Right lobe of liver (tissue), 6 donors: ENCODE results near the gene PDE4B. TPM values are rescaled to one million over a fixed set of nuclear protein-coding genes. Genes with fewer than 3 reads are reported as not detected.
A peak's percentile ranks its signal among the peaks of the same experiment; 100 is the strongest.

Experiments
- ATAC-seq, 4 donors: fragments of 200-7000 bp; cut with Tn5 transposase; one replicate each; pipeline ENCODE4 v1.9.1; 2020; ENCODE audit warnings: mild to moderate bottlenecking in 4 of 4, moderate library complexity in 4 of 4
- DNase-seq, 3 donors: peaks; one replicate each; pipeline ENCODE4 v3.0.0-alpha.2; 2020
- H3K27ac ChIP-seq, 3 donors: fragments of 200-600 bp; one replicate each; pipeline ENCODE4 v1.8.0; 2022
- H3K27me3 ChIP-seq, 2 donors: fragments of 200-600 bp; one replicate each; pipeline ENCODE4 v1.8.0; 2022
- H3K36me3 ChIP-seq, 4 donors: fragments of 200-600 bp; sonication (generic) in 1 of 4; one replicate each; pipeline versions ENCODE4 v1.5.1 to v1.8.0; 2017 to 2022; ENCODE audit warnings: control low read depth in 1 of 4
- H3K4me1 ChIP-seq, 4 donors: fragments of 200-600 bp; sonication (generic) in 1 of 4; one replicate each; pipeline versions ENCODE4 v1.5.1 to v1.8.0; 2017 to 2022; ENCODE audit warnings: control low read depth in 1 of 4
- H3K4me3 ChIP-seq, 3 donors: fragments of 200-600 bp; one replicate each; pipeline ENCODE4 v1.8.0; 2022
- H3K9me3 ChIP-seq, 4 donors: fragments of 200-600 bp; sonication (generic) in 1 of 4; one replicate each; pipeline versions ENCODE4 v1.5.1 to v1.8.0; 2017 to 2022; ENCODE audit warnings: control low read depth in 1 of 4
- CTCF ChIP-seq, 4 donors: fragments of 200-600 bp in 3 of 4; fragments of 450-650 bp in 1 of 4; IDR thresholded peaks; one replicate each; pipeline versions ENCODE4 v1.5.1 to v1.8.0; 2016 to 2022; ENCODE audit warnings: antibody characterized with exemption in 4 of 4, mild to moderate bottlenecking in 2 of 4
- POLR2A ChIP-seq: fragments of 450-650 bp; IDR thresholded peaks from one replicate; pipeline ENCODE4 v1.6.1; 2017; ENCODE audit warnings: antibody characterized with exemption, mild to moderate bottlenecking
- WGBS: methylation state at CpG from one replicate; pipeline ENCODE4 v1.1.6; 2018; ENCODE audit warnings: low coverage, low lambda C conversion rate; ENCODE audit not compliant: insufficient coverage; ENCODE audit errors: missing lambda C conversion rate; 5-methylcytosine and 5-hydroxymethylcytosine counted together
- intact Hi-C, 2 donors: fragments of 100-400 bp; cut with DNase I; formaldehyde crosslinking; loops; one replicate each; pipeline versions ENCODE4 v1.11.2 to v1.14.1; 2022
- total RNA-seq, 6 experiments: library from RNA; depleted of rRNA in 2 of 6; stranded (reverse); fragments of >200 nt in 2 of 6; fragmentation: NEBNext Ultra II Directional in 3 of 6; extraction: Animal tissue kit (Norgen Biotek cat#: 25700) in 3 of 6; gene quantifications; one replicate each; pipeline versions ENCODE4 v1.1.0 to v1.2.4, GENCODE V29; 2016 to 2023
- donor health status: DM: no; HTN: yes; CAD: no.
- donor health status: DM: no; HTN: no; CAD: no.
- donor health status: DM: no; HTN: no; CAD: no.
- donor health status: DM: no; HTN: yes; CAD: no.
- donor health status: DM: no; HTN: yes; CAD: no.

PDE4B gene
- total RNA-seq, 6 experiments from 2014 or later: 1.4 to 6.4 (median 2.4) TPM

- WGBS: 84% methylated on average over 2 of the region's 2 CpGs
- ATAC-seq (no peak), DNase-seq (no peak)
- intact Hi-C loops: no loop called here
- no peak for TF ChIP-seq CTCF (IDR thresholded peaks at IDR 0.05)
- no peak overlapping the region for H3K27ac ChIP-seq
- no peaks in the 10 kb centered on the region for H3K27me3 ChIP-seq
- no peaks in the 10 kb centered on the region for H3K9me3 ChIP-seq
- H3K4me3 ChIP-seq: no peak overlapping the region
- no peaks in the 10 kb centered on the region for H3K36me3 ChIP-seq
- no peaks in the 10 kb centered on the region for H3K4me1 ChIP-seq
Observed at GRCh38 chr1:66327588-66327987, 534.9 kb downstream of the PDE4B start.

- ATAC-seq (no peak), DNase-seq (no peak)
- intact Hi-C loops: no loop called here
- Histone ChIP-seq H3K36me3 (no peaks in the 10 kb centered on the region), H3K27me3 (no peaks in the 10 kb centered on the region), H3K4me3 (no peak overlapping the region), H3K4me1 (no peaks in the 10 kb centered on the region), H3K9me3 (no peaks in the 10 kb centered on the region), H3K27ac (no peak overlapping the region)
- TF ChIP-seq CTCF (IDR thresholded peaks at IDR 0.05) (no peak), POLR2A (no peak)
- 100% methylated on average over 1 of the region's 3 CpGs for WGBS
Observed at GRCh38 chr1:66328896-66329295, 536.2 kb downstream of the PDE4B start.

GRCh38 chr1:66330722-66331141 lies 538.0 kb downstream of the PDE4B start:
- Histone ChIP-seq H3K4me3 (no peak overlapping the region), H3K27me3 (no peaks in the 10 kb centered on the region), H3K4me1 (no peaks in the 10 kb centered on the region), H3K27ac (peak overlapping the region in 1 of 3 donors; percentile 63), H3K36me3 (no peaks in the 10 kb centered on the region), H3K9me3 (no peaks in the 10 kb centered on the region)
- DNase-seq (no peak), ATAC-seq (no peak)
- 46% methylated on average over 4 of the region's 4 CpGs for WGBS
- intact Hi-C loops: no loop called here
- TF ChIP-seq POLR2A (no peak), CTCF (IDR thresholded peaks at IDR 0.05) (no peak)

- intact Hi-C loops: no loop called here
- ATAC-seq: peak; percentile 51 to 72 (median 69)
- H3K36me3 ChIP-seq: no peaks in the 10 kb centered on the region
- H3K27me3 ChIP-seq: no peaks in the 10 kb centered on the region
- H3K9me3 ChIP-seq: no peaks in the 10 kb centered on the region
- DNase-seq: peak; percentile 59 to 74 (median 67)
- 5% methylated on average over 14 of the region's 18 CpGs for WGBS
- peak overlapping the region; percentile 37 to 52 (median 50) for H3K4me3 ChIP-seq
- no peaks in the 10 kb centered on the region for H3K4me1 ChIP-seq
- TF ChIP-seq CTCF (IDR thresholded peaks at IDR 0.05): peak in 2 of 4 donors; percentile 7 to 24
- TF ChIP-seq POLR2A: peak; percentile 11
- H3K27ac ChIP-seq: peak overlapping the region; percentile 52 to 82 (median 63)
Observed at GRCh38 chr1:66331658-66332547, 539.2 kb downstream of the PDE4B start.
